CD8-positive, alpha-beta memory T cell (primary cell): ENCODE data around the gene SLC15A4. TPM values are rescaled to one million over a fixed set of nuclear protein-coding genes. Genes with fewer than 3 reads are reported as not detected.

Experiments
- CTCF ChIA-PET: fragments of 350-600 bp; sonication (Branson Sonifier 250); formaldehyde crosslinking; loops from one replicate; lab custom pipeline; 2021; ENCODE audit warnings: antibody characterized with exemption; lab: Charles Lee
- POLR2A ChIA-PET: fragments of 350-600 bp; sonication (Branson Sonifier 250); formaldehyde crosslinking; loops from one replicate; lab custom pipeline; 2021; ENCODE audit warnings: antibody characterized with exemption; lab: Charles Lee
- DNase-seq, 5 donors: peaks; one replicate each; pipeline versions ENCODE4 v3.0.0 to v3.0.0-alpha.2; 2020 to 2022; ENCODE audit warnings: mixed read lengths in 1 of 5
- H3K27ac ChIP-seq: one replicate; pipeline ENCODE4 v1.7.0; 2013; ENCODE audit warnings: low read depth, mild to moderate bottlenecking, low read length, moderate library complexity
- H3K27me3 ChIP-seq: 2 replicates; pipeline ENCODE4 v1.7.0; 2013; ENCODE audit warnings: low read length, mild to moderate bottlenecking; ENCODE audit not compliant: insufficient read depth, poor library complexity, severe bottlenecking
- H3K36me3 ChIP-seq: 2 replicates; pipeline ENCODE4 v1.7.0; 2013; ENCODE audit warnings: mild to moderate bottlenecking, low read length, moderate library complexity; ENCODE audit not compliant: insufficient read depth
- H3K4me1 ChIP-seq: 2 replicates; pipeline ENCODE4 v1.7.0; 2013; ENCODE audit warnings: mild to moderate bottlenecking, low read length, moderate library complexity; ENCODE audit not compliant: insufficient read depth
- H3K4me3 ChIP-seq: 2 replicates; pipeline ENCODE4 v1.7.0; 2013; ENCODE audit warnings: mild to moderate bottlenecking, low read length
- H3K9me3 ChIP-seq: 2 replicates; pipeline ENCODE4 v1.7.0; 2013; ENCODE audit warnings: mild to moderate bottlenecking, low read length
- H3K27ac Mint-ChIP-seq, 8 donors: one replicate each; pipeline ENCODE4 v1.8.0; 2020 to 2021; ENCODE audit warnings: mixed read lengths in 8 of 8, mild to moderate bottlenecking in 6 of 8, inconsistent platforms in 3 of 8, moderate library complexity in 3 of 8
- H3K27me3 Mint-ChIP-seq, 2 donors: one replicate each; pipeline ENCODE4 v1.8.0; 2020 to 2021; ENCODE audit warnings: mixed read lengths in 2 of 2, mild to moderate bottlenecking in 1 of 2, moderate library complexity in 1 of 2
- H3K36me3 Mint-ChIP-seq, 3 donors: one replicate each; pipeline ENCODE4 v1.8.0; 2020 to 2021; ENCODE audit warnings: mixed read lengths in 3 of 3, inconsistent platforms in 1 of 3, mild to moderate bottlenecking in 1 of 3
- H3K4me1 Mint-ChIP-seq, 3 donors: one replicate each; pipeline ENCODE4 v1.8.0; 2020 to 2021; ENCODE audit warnings: mixed read lengths in 3 of 3, inconsistent platforms in 1 of 3, mild to moderate bottlenecking in 1 of 3
- H3K4me3 Mint-ChIP-seq, 7 donors: one replicate each; pipeline ENCODE4 v1.8.0; 2020 to 2021; ENCODE audit warnings: mixed read lengths in 7 of 7, mild to moderate bottlenecking in 6 of 7, moderate library complexity in 4 of 7, inconsistent platforms in 2 of 7
- H3K9me3 Mint-ChIP-seq, 5 donors: one replicate each; pipeline ENCODE4 v1.8.0; 2020 to 2022; ENCODE audit warnings: mixed read lengths in 5 of 5, mild to moderate bottlenecking in 3 of 5, moderate library complexity in 2 of 5, inconsistent platforms in 1 of 5
- polyA plus RNA-seq: library from polyadenylated mRNA; unstranded; fragments of 300-500 nt; fragmentation: Illumina TruSeq; gene quantifications from one replicate; pipeline ENCODE4 v1.2.3, GENCODE V29; 2021
- total RNA-seq, 2 experiments: library from RNA; stranded (reverse); gene quantifications; one replicate each; pipeline ENCODE4 v1.2.3, GENCODE V29; 2021

Gene SLC15A4
- total and polyA plus RNA-seq, 3 experiments from 2014 or later: 16.1 to 21.7 (median 21.0) TPM

DNA sequence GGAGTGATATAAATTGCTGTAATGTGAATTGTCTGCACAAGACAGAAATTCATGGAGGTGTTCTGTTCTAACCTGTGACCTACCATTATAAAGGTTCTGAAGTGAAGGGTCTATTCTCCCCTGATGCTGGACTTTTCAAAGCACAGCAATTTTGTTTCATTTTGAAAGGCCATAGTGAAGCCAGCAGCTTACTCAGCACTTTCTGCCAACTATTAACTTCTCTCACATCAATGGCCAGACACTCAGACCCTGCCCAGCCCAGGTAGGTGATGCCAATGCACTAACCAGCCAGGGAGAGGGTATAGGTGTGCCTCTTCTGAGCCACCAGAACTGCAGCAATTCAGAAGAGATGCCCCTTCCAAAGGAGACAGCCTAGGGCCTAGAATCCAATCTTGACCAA lies 43.9 kb downstream of the SLC15A4 start:
- Mint-ChIP-seq H3K4me1 (peaks cover 17 to 20% (median 19%) of the 10 kb centered on the region in 3 donors), H3K36me3 (peaks cover 0 to 1% (median 0%) of the 10 kb centered on the region in 3 donors), H3K9me3 (peaks cover 0 to 2% (median 0%) of the 10 kb centered on the region in 5 donors), H3K4me3 (no peak overlapping the region), H3K27ac (peak overlapping the region in 1 of 8 donors; percentile 29), H3K27me3 (peaks cover 0 to 2% of the 10 kb centered on the region in 2 donors)
- no peak overlapping the region for H3K4me3 ChIP-seq
- no peaks in the 10 kb centered on the region for H3K36me3 ChIP-seq
- CTCF ChIA-PET: no interaction called here
- no peak overlapping the region for H3K27ac ChIP-seq
- no peak for DNase-seq
- POLR2A ChIA-PET: no interaction called here
- H3K4me1 ChIP-seq: peaks cover 8% of the 10 kb centered on the region
- H3K9me3 ChIP-seq: no peaks in the 10 kb centered on the region
- no peaks in the 10 kb centered on the region for H3K27me3 ChIP-seq

DNA sequence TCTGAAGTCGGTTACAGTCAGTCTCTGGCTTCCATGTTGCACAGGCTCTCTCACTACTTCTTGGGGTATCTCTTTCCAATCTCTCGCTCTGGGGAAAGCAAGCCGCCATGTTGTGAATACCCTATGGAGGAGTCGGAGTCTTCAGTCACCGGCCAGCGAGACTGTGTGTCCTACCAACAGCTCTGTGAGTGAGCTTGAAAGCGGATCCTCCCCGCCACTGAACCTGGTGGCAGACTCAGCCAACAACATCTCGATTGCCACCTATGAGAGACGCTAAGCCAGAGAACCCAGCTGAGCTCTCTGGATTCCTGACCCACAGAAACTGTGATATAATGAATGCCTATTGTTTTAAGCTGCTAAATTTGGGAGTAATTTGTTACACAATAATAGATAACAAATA lies 51.5 kb downstream of the SLC15A4 start:
- CTCF ChIA-PET: interaction anchor here (1.0 to 1.4 kb wide), 2 partner anchors 9 to 26 kb away, joined by 3 to 4 read pairs; no protein-coding TSS in a partner anchor
- Histone ChIP-seq H3K9me3 (no peaks in the 10 kb centered on the region), H3K27me3 (no peaks in the 10 kb centered on the region), H3K4me1 (no peaks in the 10 kb centered on the region), H3K27ac (no peak overlapping the region), H3K4me3 (no peak overlapping the region), H3K36me3 (no peaks in the 10 kb centered on the region)
- Mint-ChIP-seq H3K27me3 (peaks cover 0 to 9% of the 10 kb centered on the region in 2 donors), H3K4me3 (no peak overlapping the region), H3K9me3 (no peaks in the 10 kb centered on the region), H3K4me1 (peaks cover 5 to 9% (median 8%) of the 10 kb centered on the region in 3 donors), H3K36me3 (no peaks in the 10 kb centered on the region), H3K27ac (peak overlapping the region in 1 of 8 donors; percentile 6)
- DNase-seq: no peak
- POLR2A ChIA-PET: no interaction called here

DNA sequence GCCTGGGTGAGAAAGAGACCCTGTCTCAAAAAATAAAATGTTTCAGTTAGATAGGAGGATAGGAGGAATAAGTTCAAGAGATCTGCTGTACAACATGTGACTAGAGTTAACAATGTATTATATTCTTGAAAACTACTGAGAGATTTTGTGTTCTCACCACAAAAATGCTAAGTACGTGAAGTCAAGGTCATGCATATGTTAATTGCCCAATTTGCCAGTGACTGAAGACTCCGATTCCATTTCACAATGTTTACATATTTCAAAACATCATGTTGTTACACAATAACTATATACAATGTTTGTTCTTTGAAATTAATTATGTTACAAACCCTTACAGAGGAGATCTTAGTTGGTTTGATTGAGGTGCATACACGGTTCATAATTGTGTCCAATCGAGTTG lies 52.1 kb downstream of the SLC15A4 start:
- DNase-seq: no peak
- CTCF ChIA-PET: interaction anchor here (1.4 kb wide), 1 partner anchor 10 kb away, joined by 4 read pairs; no protein-coding TSS in a partner anchor
- H3K9me3 ChIP-seq: no peaks in the 10 kb centered on the region
- H3K4me1 ChIP-seq: no peaks in the 10 kb centered on the region
- no peaks in the 10 kb centered on the region for H3K27me3 ChIP-seq
- Mint-ChIP-seq H3K4me3 (no peak overlapping the region), H3K27me3 (peaks cover 1 to 15% of the 10 kb centered on the region in 2 donors), H3K36me3 (no peaks in the 10 kb centered on the region), H3K9me3 (no peaks in the 10 kb centered on the region), H3K4me1 (peaks cover 5 to 9% (median 9%) of the 10 kb centered on the region in 3 donors), H3K27ac (peak overlapping the region in 1 of 8 donors; percentile 6)
- H3K27ac ChIP-seq: no peak overlapping the region
- no peaks in the 10 kb centered on the region for H3K36me3 ChIP-seq
- H3K4me3 ChIP-seq: no peak overlapping the region
- POLR2A ChIA-PET: no interaction called here

DNA sequence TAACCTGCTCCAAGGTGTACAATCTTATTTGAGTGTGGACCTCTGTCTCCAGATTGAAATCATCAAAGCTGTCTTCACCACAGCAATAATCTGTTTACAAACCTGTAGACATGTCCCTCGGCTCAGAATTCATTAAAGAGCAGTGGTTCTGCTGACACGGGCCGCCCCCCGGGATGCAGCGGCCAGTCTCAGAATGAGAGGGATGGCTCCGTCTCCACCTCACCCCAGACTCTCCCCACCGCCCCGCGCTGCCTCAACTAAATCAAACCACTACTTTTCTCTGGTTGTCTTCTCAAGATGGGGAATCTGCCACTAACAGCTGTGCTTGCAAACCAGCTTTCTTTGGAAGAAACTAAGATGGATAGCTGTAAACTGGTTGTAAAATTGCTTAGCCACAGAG lies 56.2 kb downstream of the SLC15A4 start:
- Mint-ChIP-seq H3K9me3 (peaks cover 0 to 2% (median 0%) of the 10 kb centered on the region in 5 donors), H3K4me3 (no peak overlapping the region), H3K4me1 (peaks cover 10 to 17% (median 15%) of the 10 kb centered on the region in 3 donors), H3K27me3 (peaks cover 1 to 30% of the 10 kb centered on the region in 2 donors), H3K27ac (peak overlapping the region in 3 of 8 donors; percentile 25 to 68 (median 61)), H3K36me3 (no peaks in the 10 kb centered on the region)
- H3K4me3 ChIP-seq: no peak overlapping the region
- no peaks in the 10 kb centered on the region for H3K9me3 ChIP-seq
- no peak for DNase-seq
- H3K27me3 ChIP-seq: no peaks in the 10 kb centered on the region
- no peaks in the 10 kb centered on the region for H3K36me3 ChIP-seq
- H3K27ac ChIP-seq: no peak overlapping the region
- ChIA-PET CTCF (no interaction called here), POLR2A (no interaction called here)
- H3K4me1 ChIP-seq: no peaks in the 10 kb centered on the region

DNA sequence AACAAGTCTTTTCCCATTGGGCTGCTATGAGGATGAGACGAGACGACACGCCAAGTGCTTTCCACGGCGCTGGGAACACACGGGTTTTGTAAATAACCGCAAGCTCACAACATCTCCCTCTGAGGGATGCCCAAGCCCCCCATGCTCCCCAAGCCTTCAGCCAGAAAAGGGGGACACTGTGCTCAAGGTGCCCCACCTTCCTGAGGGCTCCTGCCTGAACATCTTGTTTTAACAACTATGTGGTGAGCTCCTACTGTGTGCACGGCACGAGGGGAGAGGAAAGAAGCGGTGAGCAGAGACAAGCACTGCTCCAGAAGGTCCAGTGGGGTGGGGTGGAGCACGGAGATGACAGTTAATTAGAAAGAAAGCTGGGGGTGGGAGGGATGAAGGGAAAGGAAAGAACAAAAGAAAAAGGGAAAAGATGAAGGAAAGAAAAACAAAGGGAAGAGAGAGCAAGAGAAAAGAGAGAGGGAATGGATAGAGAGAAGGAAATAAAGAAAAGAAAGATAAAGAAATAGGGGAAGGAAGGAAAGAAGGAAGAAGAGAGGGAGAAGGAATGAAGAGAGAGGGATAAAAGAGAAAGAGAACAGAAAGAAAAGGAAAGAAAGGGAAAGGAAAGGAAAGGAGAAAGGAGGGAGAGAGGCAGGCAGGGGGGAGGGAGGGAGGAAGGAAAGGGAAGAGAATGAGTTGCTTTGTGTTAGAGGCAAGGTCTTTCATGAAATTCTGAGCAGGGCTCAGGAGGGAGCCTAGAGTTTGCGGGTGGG lies 56.8 kb downstream of the SLC15A4 start:
- Histone ChIP-seq H3K27me3 (no peaks in the 10 kb centered on the region), H3K4me1 (no peaks in the 10 kb centered on the region), H3K36me3 (no peaks in the 10 kb centered on the region), H3K4me3 (no peak overlapping the region), H3K9me3 (no peaks in the 10 kb centered on the region), H3K27ac (no peak overlapping the region)
- Mint-ChIP-seq H3K36me3 (no peaks in the 10 kb centered on the region), H3K27me3 (peaks cover 1 to 34% of the 10 kb centered on the region in 2 donors), H3K9me3 (peaks cover 0 to 2% (median 0%) of the 10 kb centered on the region in 5 donors), H3K4me1 (peaks cover 10 to 17% (median 15%) of the 10 kb centered on the region in 3 donors), H3K27ac (peak overlapping the region in 1 of 8 donors; percentile 25), H3K4me3 (no peak overlapping the region)
- no peak for DNase-seq
- ChIA-PET POLR2A (no interaction called here), CTCF (no interaction called here)

DNA sequence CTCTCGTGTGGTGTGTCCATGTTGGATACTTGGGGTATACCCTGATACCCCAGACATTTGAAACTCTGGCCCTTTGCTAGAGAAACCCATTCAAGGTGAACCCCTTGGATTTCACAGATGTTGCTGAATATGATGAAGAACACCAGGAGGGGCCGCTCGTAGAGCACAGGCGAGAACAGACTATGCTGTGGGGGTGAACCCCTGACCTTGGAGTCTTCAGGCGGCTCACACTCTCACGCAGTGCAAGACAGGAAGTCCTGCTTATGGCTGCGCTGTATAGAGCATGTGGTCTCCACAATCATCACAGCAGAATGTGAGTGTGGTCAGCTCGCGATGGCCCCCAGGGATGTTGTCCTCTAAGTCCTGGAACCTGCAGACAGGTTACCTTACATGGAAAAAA lies 60.4 kb downstream of the SLC15A4 start:
- Histone ChIP-seq H3K4me1 (no peaks in the 10 kb centered on the region), H3K27ac (no peak overlapping the region), H3K36me3 (no peaks in the 10 kb centered on the region), H3K9me3 (no peaks in the 10 kb centered on the region), H3K27me3 (no peaks in the 10 kb centered on the region), H3K4me3 (no peak overlapping the region)
- Mint-ChIP-seq H3K4me3 (peak overlapping the region in 2 of 7 donors; percentile 26 to 61), H3K27ac (peak overlapping the region in 4 of 8 donors; percentile 1 to 90 (median 57)), H3K27me3 (peaks cover 2 to 34% of the 10 kb centered on the region in 2 donors), H3K4me1 (peaks cover 6 to 10% (median 9%) of the 10 kb centered on the region in 3 donors), H3K9me3 (peaks cover 0 to 2% (median 0%) of the 10 kb centered on the region in 5 donors), H3K36me3 (peaks cover 0 to 2% (median 0%) of the 10 kb centered on the region in 3 donors)
- DNase-seq: peak in 2 of 5 donors; percentile 15 to 16
- ChIA-PET POLR2A (no interaction called here), CTCF (no interaction called here)

DNA sequence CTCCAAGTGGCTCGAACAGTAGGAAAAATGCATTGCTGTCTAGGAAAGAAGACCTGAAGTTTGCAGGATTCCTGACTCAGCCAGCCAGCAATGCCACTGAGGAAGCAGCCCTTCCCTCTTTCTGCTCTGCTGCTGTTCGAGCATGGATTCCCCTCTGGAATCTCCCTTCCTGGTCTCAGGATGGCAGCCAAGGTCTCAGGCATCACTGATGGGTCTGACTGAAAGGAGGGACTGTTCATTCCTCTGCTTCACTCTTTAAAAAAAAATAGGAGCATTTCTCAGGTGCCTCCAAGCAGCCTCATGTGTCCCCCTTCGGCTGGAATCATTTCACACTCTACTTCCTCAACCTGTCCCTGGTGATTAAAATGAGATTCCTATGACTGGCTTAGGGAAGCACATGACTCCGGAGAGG lies 62.4 kb downstream of the SLC15A4 start:
- H3K9me3 ChIP-seq: no peaks in the 10 kb centered on the region
- H3K9me3 Mint-ChIP-seq: peaks cover 0 to 2% (median 0%) of the 10 kb centered on the region in 5 donors
- ChIA-PET CTCF (no interaction called here), POLR2A (no interaction called here)
- H3K4me3 Mint-ChIP-seq: no peak overlapping the region
- no peak for DNase-seq
- no peak overlapping the region for H3K27ac ChIP-seq
- peaks cover 2 to 21% of the 10 kb centered on the region in 2 donors for H3K27me3 Mint-ChIP-seq
- H3K36me3 Mint-ChIP-seq: peaks cover 0 to 2% (median 0%) of the 10 kb centered on the region in 3 donors
- H3K4me3 ChIP-seq: no peak overlapping the region
- no peaks in the 10 kb centered on the region for H3K36me3 ChIP-seq
- peaks cover 6 to 9% (median 7%) of the 10 kb centered on the region in 3 donors for H3K4me1 Mint-ChIP-seq
- no peaks in the 10 kb centered on the region for H3K4me1 ChIP-seq
- no peaks in the 10 kb centered on the region for H3K27me3 ChIP-seq
- no peak overlapping the region for H3K27ac Mint-ChIP-seq

DNA sequence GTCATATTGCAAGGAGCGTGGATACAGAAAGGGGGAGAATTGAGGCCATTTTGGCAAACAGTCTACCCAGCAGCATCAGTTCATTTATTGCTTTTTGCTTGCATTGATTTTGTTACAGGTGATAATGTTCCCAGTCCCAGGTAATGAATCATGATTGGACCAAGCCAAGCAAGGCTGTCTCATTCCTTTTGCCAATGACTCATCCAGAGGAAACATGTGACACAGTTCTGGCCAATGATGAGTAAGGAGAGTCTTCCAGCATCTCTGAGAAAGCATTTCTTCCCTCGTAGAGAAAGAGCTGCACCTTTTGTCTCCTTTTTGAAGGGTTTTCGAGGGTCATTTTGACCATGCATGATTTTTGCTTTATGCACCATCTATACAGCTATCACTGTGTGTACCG lies 68.2 kb downstream of the SLC15A4 start:
- Mint-ChIP-seq H3K4me1 (peaks cover 0 to 8% (median 7%) of the 10 kb centered on the region in 3 donors), H3K27me3 (peaks cover 4% of the 10 kb centered on the region in 2 donors), H3K4me3 (no peak overlapping the region), H3K27ac (no peak overlapping the region), H3K36me3 (peaks cover 0 to 9% (median 2%) of the 10 kb centered on the region in 3 donors), H3K9me3 (peaks cover 0 to 3% (median 0%) of the 10 kb centered on the region in 5 donors)
- no peak for DNase-seq
- H3K27ac ChIP-seq: no peak overlapping the region
- H3K9me3 ChIP-seq: no peaks in the 10 kb centered on the region
- H3K4me3 ChIP-seq: no peak overlapping the region
- CTCF ChIA-PET: no interaction called here
- H3K4me1 ChIP-seq: no peaks in the 10 kb centered on the region
- POLR2A ChIA-PET: no interaction called here
- H3K27me3 ChIP-seq: no peaks in the 10 kb centered on the region
- H3K36me3 ChIP-seq: no peaks in the 10 kb centered on the region
